ENCODE data around the gene ERH. TPM values are rescaled to one million over a fixed set of nuclear protein-coding genes. Genes with fewer than 3 reads are reported as not detected.

Gene ERH
- total RNA-seq, 1 experiment from 2014 or later: 150 TPM

DNA sequence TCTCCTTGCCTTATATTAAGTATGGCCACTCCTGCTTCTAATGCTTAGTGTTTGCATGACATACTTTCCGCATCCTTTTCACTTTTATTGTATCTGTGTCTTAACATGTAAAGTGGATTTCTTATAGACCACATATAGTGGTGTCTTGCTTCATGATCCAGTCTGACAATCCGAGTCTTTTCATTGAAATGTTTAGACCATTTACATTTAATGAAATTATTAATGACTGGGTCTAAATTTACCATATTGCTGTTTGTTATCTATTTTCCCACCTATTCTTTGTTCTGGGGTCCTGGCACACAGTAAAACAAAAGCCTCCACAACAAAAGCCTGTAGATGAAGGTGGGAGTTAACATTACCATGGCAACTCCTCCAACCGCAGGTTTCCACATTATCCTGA, 22.9 kb downstream of the ERH start:
- Histone ChIP-seq H3K27me3 (replicated peaks) (no peaks in the 10 kb centered on the region), H3K4me3 (no peak overlapping the region), H3K4me1 (replicated peaks) (no peaks in the 10 kb centered on the region), H3K36me3 (peaks cover 44% of the 10 kb centered on the region), H3K27ac (no peak overlapping the region), H3K9me3 (replicated peaks) (no peaks in the 10 kb centered on the region)
- DNase-seq (ENCODE audit: low read depth in 1 of 2, low spot score in 2 of 2): no peak

DNA sequence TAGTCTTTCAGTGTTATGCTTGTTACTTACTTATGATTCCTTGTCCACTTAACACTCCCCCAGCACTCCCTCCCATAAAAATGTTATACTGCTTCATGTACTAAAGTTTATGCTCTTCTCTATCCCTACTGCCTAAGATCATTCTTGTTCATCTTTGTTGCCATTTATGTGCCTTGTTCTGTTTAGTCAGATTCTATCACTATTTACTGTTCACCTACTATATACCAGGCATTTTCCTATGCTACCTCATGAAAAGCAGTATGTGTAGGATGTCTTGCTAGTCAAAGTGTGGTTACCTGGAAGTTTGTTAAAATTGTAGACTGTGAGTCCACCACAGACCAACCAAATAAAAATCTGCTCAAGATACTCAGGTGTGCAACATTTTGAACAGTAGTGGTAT, 23.9 kb downstream of the ERH start:
- H3K9me3 ChIP-seq (replicated peaks): no peaks in the 10 kb centered on the region
- peaks cover 38% of the 10 kb centered on the region for H3K36me3 ChIP-seq
- no peak overlapping the region for H3K27ac ChIP-seq
- H3K4me1 ChIP-seq (replicated peaks): no peaks in the 10 kb centered on the region
- H3K27me3 ChIP-seq (replicated peaks): no peaks in the 10 kb centered on the region
- H3K4me3 ChIP-seq: no peak overlapping the region
- no peak for DNase-seq (ENCODE audit: low read depth in 1 of 2, low spot score in 2 of 2)

GRCh38 chr14:69373104-69373503, 25.0 kb downstream of the ERH start:
- no peak for DNase-seq (ENCODE audit: low read depth in 1 of 2, low spot score in 2 of 2)
- peaks cover 29% of the 10 kb centered on the region for H3K36me3 ChIP-seq
- no peak overlapping the region for H3K27ac ChIP-seq
- H3K9me3 ChIP-seq (replicated peaks): no peaks in the 10 kb centered on the region
- no peak overlapping the region for H3K4me3 ChIP-seq
- H3K4me1 ChIP-seq (replicated peaks): no peaks in the 10 kb centered on the region
- H3K27me3 ChIP-seq (replicated peaks): no peaks in the 10 kb centered on the region

GRCh38 chr14:69372146-69372545, 26.0 kb downstream of the ERH start:
- Histone ChIP-seq H3K36me3 (peaks cover 23% of the 10 kb centered on the region), H3K27ac (no peak overlapping the region), H3K4me3 (no peak overlapping the region), H3K4me1 (replicated peaks) (no peaks in the 10 kb centered on the region), H3K9me3 (replicated peaks) (no peaks in the 10 kb centered on the region), H3K27me3 (replicated peaks) (no peaks in the 10 kb centered on the region)
- no peak for DNase-seq (ENCODE audit: low read depth in 1 of 2, low spot score in 2 of 2)

DNA sequence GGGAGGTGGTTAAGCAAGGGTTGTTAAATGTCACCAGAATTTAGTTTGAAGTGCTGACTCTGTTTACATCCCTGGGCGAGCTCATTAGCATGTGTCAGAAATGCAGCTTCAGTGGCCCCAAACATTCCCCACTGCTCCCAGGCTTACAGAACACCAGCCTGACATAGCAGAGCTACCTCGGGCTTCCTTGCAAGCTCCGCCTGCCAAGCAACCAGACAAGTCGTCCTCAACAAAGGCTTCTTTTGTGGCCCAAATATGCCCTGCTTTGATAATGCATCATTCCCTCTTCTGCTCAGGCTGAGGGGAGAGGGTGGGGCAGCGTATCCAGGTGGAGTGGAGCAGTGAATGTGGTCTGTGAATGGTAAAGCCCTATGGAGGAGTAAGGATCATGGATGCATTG, 28.0 kb downstream of the ERH start:
- DNase-seq (ENCODE audit: low read depth in 1 of 2, low spot score in 2 of 2): no peak
- Histone ChIP-seq H3K4me3 (no peak overlapping the region), H3K27me3 (replicated peaks) (no peaks in the 10 kb centered on the region), H3K27ac (no peak overlapping the region), H3K36me3 (0 out of 2 replicates have a peak, but pooled peaks cover 3% of the 10 kb centered on the region), H3K4me1 (replicated peaks) (no peaks in the 10 kb centered on the region), H3K9me3 (replicated peaks) (no peaks in the 10 kb centered on the region)

- Histone ChIP-seq H3K36me3 (no peaks in the 10 kb centered on the region), H3K27ac (no peak overlapping the region), H3K4me1 (replicated peaks) (no peaks in the 10 kb centered on the region), H3K4me3 (no peak overlapping the region), H3K27me3 (replicated peaks) (no peaks in the 10 kb centered on the region), H3K9me3 (replicated peaks) (no peaks in the 10 kb centered on the region)
- DNase-seq (ENCODE audit: low read depth in 1 of 2, low spot score in 2 of 2): no peak
Observed at GRCh38 chr14:69368381-69368780, 29.7 kb downstream of the ERH start.

GRCh38 chr14:69366761-69367160, 31.3 kb downstream of the ERH start:
- no peaks in the 10 kb centered on the region for H3K9me3 ChIP-seq (replicated peaks)
- H3K27ac ChIP-seq: no peak overlapping the region
- H3K36me3 ChIP-seq: no peaks in the 10 kb centered on the region
- H3K27me3 ChIP-seq (replicated peaks): no peaks in the 10 kb centered on the region
- no peak for DNase-seq (ENCODE audit: low read depth in 1 of 2, low spot score in 2 of 2)
- H3K4me3 ChIP-seq: no peak overlapping the region
- H3K4me1 ChIP-seq (replicated peaks): no peaks in the 10 kb centered on the region

GRCh38 chr14:69366069-69366468, 32.0 kb downstream of the ERH start:
- no peak overlapping the region for H3K4me3 ChIP-seq
- H3K4me1 ChIP-seq (replicated peaks): no peaks in the 10 kb centered on the region
- no peak for DNase-seq (ENCODE audit: low read depth in 1 of 2, low spot score in 2 of 2)
- no peaks in the 10 kb centered on the region for H3K36me3 ChIP-seq
- H3K9me3 ChIP-seq (replicated peaks): no peaks in the 10 kb centered on the region
- no peaks in the 10 kb centered on the region for H3K27me3 ChIP-seq (replicated peaks)
- no peak overlapping the region for H3K27ac ChIP-seq

DNA sequence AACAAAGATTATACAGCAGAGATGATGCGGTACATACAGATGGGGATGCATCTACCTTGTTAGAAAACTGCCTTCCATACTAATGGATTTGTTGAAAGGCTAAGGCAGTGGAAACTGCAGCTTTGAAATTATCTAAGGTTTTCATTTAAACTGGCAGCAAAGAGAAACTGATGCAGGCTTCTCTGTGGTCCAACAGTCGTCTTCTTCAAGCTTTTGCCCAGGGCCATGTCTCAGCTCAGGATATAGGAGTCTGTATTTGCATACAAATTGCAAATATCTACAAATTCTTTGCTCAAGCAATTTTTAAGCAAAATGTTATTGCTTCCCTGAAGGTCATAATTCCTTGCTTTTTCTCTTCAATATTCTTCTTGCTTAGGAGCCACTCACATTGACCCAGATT, 33.7 kb downstream of the ERH start:
- no peaks in the 10 kb centered on the region for H3K27me3 ChIP-seq (replicated peaks)
- no peaks in the 10 kb centered on the region for H3K9me3 ChIP-seq (replicated peaks)
- DNase-seq (ENCODE audit: low read depth in 1 of 2, low spot score in 2 of 2): no peak

GRCh38 chr14:69363964-69364363, 34.1 kb downstream of the ERH start:
- H3K4me1 ChIP-seq (replicated peaks): no peaks in the 10 kb centered on the region
- H3K27ac ChIP-seq: no peak overlapping the region
- no peaks in the 10 kb centered on the region for H3K36me3 ChIP-seq
- no peak overlapping the region for H3K4me3 ChIP-seq
- no peaks in the 10 kb centered on the region for H3K9me3 ChIP-seq (replicated peaks)
- H3K27me3 ChIP-seq (replicated peaks): no peaks in the 10 kb centered on the region
- DNase-seq (ENCODE audit: low read depth in 1 of 2, low spot score in 2 of 2): no peak

More for the DNA sequence above, 33.7 kb downstream of the ERH start:
- no peak overlapping the region for H3K27ac ChIP-seq
- H3K36me3 ChIP-seq: no peaks in the 10 kb centered on the region
- H3K4me3 ChIP-seq: no peak overlapping the region
- H3K4me1 ChIP-seq (replicated peaks): no peaks in the 10 kb centered on the region

DNA sequence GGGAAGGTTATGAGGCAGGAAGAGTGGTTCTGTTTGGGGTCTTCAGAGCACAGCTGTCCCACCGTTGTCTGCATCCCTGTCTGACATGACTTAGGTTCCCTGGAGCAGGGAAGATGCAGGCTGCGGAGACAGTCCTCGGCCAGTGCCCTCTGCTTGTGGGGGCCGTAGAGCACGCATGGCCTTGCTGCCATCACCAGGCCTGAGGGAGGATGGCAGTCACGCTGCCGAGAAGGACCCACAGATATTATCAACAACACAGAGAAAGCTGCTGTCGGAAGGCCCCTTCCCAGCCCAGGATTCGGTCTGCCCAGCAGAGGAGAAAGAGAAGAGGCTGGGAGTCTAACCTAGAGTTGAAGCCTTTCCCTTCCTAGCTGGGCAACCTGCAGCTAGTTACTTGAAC, 35.0 kb downstream of the ERH start:
- no peak overlapping the region for H3K4me3 ChIP-seq
- H3K4me1 ChIP-seq (replicated peaks): no peaks in the 10 kb centered on the region
- H3K27ac ChIP-seq: no peak overlapping the region
- DNase-seq (ENCODE audit: low read depth in 1 of 2, low spot score in 2 of 2): no peak
- H3K36me3 ChIP-seq: no peaks in the 10 kb centered on the region
- no peaks in the 10 kb centered on the region for H3K27me3 ChIP-seq (replicated peaks)
- no peaks in the 10 kb centered on the region for H3K9me3 ChIP-seq (replicated peaks)

GRCh38 chr14:69360438-69361108, 37.5 kb downstream of the ERH start:
- Histone ChIP-seq H3K4me1 (replicated peaks) (no peaks in the 10 kb centered on the region), H3K9me3 (replicated peaks) (no peaks in the 10 kb centered on the region), H3K27ac (no peak overlapping the region), H3K27me3 (replicated peaks) (no peaks in the 10 kb centered on the region), H3K36me3 (no peaks in the 10 kb centered on the region), H3K4me3 (no peak overlapping the region)
- no peak for DNase-seq (ENCODE audit: low read depth in 1 of 2, low spot score in 2 of 2)

- Histone ChIP-seq H3K4me3 (no peak overlapping the region), H3K9me3 (replicated peaks) (no peaks in the 10 kb centered on the region), H3K36me3 (no peaks in the 10 kb centered on the region), H3K27ac (no peak overlapping the region), H3K27me3 (replicated peaks) (no peaks in the 10 kb centered on the region), H3K4me1 (replicated peaks) (no peaks in the 10 kb centered on the region)
- no peak for DNase-seq (ENCODE audit: low read depth in 1 of 2, low spot score in 2 of 2)
Observed at GRCh38 chr14:69358966-69359365, 39.1 kb downstream of the ERH start.

DNA sequence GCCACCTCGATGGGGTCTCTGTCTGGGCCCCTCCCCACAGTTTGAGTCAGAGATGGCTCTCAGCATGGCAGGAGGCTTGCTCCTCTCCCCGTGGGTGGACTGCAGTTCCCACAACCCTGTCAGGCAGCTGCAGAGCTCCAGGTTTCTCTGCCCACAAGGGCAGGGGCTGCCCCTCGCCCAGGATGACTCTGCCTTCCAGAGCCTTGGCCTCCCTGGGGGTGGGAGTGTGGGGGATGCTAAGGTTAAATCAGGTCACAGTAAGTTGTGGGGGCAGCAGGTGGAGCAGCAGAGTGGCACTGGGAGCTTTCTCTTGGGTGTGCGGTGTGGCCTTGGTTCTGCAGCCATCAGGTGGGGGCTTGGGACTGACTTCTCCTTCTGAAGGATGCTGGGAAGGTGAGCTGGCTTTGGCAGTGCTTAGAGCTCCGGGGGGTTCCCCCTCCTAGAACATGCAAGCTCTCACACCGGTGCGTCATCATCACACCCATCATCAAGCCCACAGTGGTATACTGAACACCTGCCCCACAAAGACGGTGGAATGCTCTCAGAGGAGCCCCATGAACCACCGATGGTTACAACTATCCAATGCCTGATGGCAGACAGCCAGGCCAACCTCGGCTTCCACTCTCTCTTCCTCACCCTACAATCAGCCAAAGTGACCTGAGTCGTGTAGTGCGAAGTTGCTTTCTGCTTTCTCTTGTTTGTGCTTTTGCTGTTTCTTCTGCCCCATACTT, 39.7 kb downstream of the ERH start:
- Histone ChIP-seq H3K9me3 (replicated peaks) (no peaks in the 10 kb centered on the region), H3K36me3 (no peaks in the 10 kb centered on the region), H3K4me1 (replicated peaks) (no peaks in the 10 kb centered on the region), H3K4me3 (no peak overlapping the region), H3K27me3 (replicated peaks) (no peaks in the 10 kb centered on the region), H3K27ac (no peak overlapping the region)
- no peak for DNase-seq (ENCODE audit: low read depth in 1 of 2, low spot score in 2 of 2)
